Hypothalamus (tissue), 51 donors: ENCODE measurements around the gene KIAA1191.
"Not testable (repeated sequence)": the region's sequence is repeated elsewhere in the genome, so short reads cannot be mapped to it uniquely, and the experiment has no call there.

Source experiments
- DNase-seq, 51 donors: peaks; one replicate each; lab custom pipeline; 2025; lab: John Stamatoyannopoulos, UW

KIAA1191 gene, protein sequence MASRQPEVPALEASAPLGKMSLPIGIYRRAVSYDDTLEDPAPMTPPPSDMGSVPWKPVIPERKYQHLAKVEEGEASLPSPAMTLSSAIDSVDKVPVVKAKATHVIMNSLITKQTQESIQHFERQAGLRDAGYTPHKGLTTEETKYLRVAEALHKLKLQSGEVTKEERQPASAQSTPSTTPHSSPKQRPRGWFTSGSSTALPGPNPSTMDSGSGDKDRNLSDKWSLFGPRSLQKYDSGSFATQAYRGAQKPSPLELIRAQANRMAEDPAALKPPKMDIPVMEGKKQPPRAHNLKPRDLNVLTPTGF

DNA sequence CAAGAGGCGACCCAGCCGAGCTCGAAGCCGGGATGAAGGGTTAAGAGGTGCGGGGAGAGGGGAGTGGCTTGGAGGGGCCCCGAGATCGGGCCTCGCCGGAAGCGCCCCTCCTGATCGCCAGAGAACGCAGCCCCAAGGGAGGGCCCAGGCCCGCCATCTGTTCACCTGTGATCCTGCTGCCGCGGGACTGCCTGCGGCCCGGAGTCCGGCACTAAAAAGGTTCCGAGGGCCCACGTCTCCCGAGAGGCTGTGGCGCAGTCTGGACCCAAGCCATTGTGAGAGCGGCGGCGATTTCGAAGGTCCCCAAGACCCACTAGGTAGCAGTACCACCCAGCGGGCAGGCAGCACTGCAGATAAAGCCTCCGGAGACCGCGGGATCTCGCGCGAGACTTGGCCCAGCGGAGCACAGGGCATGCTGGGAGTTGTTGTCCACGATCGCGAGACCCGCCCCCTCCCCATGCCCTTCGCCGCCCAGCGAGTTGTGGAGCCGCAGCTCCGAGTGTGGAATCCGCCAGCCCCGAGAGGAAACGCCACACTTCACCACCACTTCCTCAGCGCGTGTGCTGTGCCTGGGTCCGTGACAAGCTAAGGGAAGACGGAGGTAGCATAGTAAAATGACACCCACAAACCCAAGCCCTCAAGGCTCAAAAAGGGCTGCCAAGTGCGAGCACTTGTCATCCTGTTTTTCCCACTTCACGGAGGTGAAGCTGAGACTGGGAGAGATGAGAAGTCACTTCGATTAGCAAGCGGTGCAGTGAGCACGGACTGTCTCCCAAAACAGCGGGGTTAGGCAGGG is at the start of gene KIAA1191:
KIAA1191 (minus strand) TSS at position 328 of the 796 bp plus-strand sequence. CDS start 2,256 bp downstream, outside the sequence.
- peak; percentile 17 to 97 (median 88) for DNase-seq

DNA sequence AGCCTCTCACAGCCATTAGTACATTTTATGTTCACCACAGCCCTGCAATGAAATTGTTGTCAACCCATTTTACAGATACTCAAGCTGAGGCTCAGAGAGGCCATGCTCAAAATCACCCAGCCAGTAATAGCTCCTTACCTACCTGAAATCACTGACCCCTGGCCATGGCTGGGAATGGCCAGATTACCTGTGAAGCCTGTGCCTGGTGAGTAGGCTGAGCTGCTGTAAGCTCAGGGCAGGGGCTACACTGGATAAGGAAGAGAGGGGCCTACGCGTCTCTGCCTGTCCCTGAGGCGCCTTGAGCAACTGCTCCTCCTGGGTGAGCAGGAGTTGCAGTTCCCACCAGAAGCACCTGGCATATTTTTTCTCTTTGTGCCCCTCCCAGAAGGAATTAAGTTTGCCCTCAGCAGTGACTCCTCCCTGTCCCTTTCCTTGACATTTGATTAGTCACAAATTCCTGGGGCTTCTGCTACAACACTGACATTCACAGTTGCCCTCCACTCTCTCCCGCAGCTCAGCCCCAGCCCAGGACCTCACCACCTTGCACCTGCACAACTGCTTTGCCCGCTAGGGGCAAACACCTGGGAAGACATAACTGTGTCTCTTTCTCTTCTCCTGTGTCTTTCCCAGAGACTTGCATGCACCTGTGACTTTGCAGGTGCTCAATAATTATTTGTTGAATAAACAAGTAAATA is 49.1 kb upstream of the KIAA1191 start:
- DNase-seq: no peak

DNA sequence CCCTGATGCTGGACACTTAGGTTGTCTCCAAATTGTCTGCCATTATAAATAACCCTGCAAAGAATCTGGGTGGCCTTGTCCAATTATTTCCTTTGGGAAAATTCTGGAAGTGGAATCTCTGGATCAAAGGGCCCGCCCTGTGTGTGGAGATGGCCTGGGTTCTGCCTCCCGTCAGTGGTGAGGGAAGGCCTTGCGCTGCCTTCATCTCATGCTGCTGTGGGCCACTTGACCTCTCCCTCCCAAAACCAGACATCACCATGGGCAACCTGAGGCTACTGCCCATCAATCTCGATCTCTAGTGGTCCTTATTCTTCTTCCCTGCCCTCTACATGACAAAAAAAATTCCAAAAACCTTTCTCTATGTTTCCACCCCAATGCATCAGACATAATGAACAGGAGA is 48.2 kb upstream of the KIAA1191 start:
- DNase-seq: no peak

DNA sequence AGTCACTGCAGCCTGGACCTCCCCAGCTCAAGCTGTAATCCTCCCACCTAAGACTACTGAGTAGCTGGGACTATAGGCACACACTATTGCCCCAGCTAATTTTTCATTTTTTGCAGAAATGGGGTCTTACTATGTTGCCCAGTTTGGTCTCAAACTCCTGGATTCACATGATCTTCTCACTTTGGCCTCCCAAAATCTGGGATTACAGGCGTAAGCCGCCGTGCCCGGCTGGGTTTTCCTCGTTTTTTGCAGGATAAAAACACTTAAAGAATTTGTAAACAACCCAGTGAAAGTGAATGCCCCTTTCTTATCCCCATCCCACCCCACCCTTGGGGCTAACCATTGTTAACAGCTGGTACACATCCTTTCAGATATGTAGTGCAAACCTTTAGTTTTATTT is 47.0 kb upstream of the KIAA1191 start:
- DNase-seq: no peak

DNA sequence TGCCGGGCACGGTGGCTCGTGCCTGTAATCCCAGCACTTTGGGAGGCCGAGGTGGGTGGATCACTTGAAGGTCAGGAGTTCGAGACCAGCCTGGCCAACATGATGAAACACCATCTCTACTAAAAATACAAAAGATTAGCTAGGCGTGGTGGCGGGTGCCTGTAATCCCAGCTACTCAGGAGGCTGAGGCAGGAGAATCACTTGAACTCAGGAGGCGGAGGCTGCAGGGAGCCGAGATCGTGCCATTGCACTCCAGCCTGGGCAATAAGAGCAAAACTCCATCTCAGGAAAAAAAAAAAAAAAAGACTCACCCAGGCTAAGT is 46.6 kb upstream of the KIAA1191 start:
- not testable (repeated sequence) for DNase-seq

DNA sequence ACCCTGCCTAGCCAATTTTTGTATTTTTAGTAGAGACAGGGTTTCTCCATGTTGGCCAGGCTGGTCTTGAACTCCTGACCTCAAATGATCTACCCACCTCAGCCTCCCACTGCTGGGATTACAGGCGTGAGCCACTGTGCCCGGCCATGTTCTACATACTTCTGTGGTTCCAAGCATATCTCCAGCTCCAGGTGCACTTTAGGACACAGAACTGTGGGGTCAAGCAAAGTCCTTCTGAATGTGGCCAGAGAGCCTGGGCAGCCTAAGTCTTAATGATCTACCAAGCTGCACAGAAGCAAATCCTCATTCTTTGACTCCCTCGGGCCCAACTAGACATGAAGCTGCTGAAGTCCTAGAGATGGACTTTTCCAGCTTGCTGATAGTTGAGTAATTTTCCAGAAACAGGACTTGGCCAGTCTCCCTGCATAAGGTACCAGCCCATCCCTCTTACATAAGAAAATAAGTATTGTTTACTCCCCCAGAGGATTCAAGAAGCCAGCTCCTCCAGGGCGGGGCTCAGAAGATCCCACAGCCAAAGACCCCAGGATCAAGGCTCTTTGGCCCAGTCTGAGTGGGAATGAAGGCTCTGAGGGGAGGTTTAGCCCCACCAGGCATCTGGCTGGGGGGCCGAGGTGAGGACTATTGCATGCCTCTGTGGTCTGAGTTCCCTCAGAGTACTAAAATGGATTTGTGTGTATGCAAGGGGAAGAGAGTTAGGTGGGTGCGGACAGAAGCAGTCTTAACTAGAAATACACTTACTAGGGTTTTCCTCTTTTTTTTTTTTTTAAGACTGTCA is 46.1 kb upstream of the KIAA1191 start:
- DNase-seq: no peak

DNA sequence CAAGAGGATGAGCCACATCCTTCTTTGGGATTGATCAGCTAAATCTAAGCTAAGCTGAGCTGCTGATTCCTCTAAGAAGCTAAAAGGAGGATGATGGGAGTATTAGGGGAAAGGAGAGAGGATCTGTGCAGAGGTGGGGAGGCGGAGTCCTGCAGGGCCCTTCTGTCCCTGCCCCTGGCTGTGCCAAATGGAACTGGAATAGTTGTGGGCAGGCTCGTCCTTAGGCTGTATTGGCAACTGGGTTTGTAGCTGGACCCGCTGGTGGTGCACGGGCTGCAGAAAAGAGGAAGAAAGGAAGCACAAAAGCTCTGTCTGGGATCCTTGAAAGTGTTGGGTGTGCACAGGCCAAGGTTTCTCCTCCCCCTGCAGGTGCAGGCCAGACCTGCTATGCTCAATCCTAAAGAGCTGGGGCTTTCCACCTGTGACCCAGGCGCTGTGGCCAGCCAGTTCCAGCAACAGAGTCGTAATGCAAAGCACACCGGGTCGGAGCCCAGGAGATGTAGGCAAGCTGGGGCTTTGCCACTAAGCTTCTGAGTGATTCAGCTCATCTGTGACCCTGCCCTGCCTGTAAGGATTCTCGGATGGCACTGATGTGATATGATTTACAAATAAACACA is 45.0 kb upstream of the KIAA1191 start:
- no peak for DNase-seq

DNA sequence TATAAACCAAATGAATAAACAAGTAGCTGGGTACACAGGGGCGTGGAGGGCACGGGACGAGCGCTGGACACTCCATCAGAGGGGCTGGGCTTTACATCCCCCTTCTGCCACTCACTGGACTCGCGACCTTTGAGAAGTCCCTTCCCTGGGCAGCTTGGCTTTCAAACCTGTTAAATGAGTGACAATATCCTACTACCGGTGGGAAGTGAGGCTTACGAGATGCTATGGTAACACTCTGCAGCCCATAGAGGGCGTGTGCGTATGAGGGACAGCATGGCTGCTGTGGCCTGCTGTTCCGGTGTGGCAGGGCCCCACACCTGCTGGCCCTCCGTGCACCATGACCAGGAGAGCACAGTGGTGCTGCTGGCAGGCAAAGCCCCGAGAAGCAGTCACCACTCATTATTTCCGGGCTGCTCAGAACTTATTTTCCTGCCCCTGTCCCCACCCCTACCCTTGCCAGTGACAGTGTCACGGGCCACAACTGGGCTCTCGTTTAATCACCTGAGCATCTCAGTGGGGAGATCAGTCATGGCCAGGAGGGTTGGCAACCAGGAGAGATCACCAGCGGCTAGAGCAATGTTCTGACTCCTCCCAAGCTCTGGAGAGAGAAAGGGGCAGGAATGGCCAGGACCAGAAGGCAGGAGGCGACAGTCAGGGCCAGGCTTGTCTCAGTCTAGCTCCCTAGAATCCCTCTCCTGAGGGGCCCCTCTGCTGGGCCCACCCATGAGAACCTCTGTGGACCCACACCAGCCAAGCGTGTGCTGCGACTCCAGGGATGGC is 44.3 kb upstream of the KIAA1191 start:
- DNase-seq: no peak

DNA sequence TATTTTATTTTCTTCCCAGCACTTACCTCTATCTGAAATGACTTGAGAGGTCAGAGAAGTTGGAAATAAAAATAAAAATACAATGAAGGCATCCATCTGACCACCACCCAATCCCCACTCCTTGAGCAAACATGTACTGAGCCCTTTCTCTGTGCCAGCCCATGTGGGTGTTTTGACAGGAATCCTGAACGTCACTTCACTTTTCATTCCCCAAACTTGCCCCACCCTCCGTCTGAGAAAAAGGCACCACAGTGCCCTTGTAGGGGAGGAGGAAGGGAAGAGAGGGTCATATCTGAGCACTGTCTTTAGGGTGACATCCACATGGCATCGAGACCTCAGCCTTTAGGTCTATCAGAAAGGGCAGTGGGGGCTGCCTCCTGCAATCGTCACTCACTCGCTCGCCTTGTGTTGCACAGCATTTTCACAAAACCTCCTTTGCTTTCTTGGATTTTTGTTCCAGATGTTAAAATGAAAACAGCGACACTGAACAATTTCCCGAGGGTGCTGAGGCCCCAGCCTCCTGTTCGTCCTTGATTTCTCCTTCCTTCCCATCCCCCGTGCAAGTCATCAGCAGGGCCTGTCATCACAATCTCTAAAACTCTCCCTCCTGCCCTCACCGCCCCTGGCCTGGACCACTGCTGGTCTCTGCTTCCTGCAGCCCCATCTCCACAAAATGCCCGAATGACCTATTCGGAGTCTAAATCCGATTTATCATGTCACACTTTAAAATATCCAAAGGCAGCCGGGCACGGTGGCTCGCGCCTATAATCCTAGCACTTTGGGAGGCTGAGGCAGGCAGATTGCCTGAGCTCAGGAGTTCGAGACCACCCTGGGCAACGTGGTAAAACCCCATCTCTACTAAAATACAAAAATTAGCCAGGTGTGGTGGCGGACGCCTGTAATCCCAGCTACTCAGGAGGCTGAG is 40.0 kb upstream of the KIAA1191 start:
- DNase-seq: no peak

DNA sequence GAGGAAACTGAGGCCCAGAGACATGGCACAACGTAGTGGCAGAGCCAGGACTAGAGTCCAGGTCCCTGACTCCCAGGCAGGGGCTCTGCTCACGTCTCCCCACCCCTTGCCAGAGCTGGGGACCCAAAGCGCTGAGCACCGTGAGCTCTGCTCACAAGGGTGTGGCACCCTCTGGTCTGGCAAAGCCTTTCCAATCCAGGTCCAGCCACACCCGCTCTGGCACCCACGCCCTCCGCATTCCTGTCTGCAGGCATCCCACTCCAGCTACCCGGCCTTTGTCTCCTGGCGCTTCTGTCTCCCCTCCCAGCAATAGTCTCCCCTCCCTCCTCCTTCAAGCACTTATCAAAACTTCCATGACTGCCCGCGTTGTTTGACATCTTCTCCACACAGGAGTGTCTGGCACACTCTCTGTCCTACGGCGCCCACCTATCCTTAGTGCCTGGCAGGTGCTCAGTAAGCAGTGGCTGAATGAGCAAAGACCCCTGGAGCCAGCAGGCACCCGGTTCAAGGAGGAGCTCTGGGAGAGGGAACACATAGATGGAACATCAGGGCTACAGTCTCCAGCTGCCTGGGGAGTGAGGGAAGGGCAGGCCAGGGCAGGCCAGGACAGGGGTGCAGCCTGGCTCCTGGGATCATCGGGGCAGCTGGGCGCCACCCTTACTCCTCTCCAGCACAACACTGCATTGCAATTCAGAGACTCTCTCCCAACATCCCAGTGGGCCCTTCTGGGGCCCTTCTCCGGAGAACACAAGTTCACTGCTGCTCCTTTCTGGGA is 39.0 kb upstream of the KIAA1191 start:
- no peak for DNase-seq

DNA sequence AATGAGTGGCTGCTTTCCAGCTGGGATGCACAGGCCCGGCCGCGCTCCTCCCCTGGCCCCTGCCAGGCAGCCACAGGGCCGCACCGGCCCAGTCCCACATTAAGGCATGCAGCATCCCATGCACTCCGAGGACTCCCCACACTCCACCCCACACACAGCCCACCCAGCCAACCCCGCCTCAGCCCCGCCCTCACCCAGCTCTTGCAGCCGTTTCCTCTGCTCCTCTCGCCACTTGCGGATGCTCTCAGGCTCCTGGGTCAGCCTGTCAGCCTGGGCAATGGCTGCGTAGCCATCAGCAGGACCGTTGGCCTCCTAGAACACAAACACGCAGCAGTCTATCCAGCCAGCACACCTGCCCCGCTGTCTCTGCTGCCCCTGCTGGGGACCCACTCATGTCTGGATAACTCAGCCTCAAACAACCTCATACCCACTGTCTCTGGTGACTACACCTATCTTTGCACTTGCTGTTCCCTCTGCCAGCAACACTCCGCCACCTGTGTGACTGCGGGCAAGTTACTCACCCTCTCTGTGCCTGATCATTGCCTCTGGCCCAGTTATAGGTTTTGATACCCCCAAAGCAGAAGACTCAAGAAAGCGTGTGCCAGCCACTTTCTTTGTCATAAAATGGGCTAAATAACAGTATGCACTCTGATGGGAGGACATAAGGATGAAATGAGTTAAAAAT is 36.3 kb upstream of the KIAA1191 start:
- DNase-seq: no peak

DNA sequence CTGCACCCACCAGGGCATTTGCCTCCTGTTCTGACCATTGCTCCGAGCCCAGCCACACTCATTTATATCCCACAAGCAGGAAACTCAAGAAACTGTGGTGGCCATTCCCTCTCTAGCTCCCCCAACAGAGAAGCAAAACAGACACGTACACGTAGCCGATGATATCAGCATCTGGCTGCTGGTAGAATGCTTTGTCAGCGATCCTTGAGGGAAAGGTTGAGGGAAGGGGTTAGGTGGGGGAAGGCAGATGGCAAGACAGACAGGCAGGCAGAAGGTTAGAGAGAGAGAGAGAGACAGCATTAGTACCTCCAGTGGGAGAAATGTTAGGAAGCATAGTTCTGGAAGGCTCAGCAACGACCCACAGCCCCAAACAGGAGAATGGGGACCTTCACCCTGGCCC is 34.8 kb upstream of the KIAA1191 start:
- DNase-seq: no peak

DNA sequence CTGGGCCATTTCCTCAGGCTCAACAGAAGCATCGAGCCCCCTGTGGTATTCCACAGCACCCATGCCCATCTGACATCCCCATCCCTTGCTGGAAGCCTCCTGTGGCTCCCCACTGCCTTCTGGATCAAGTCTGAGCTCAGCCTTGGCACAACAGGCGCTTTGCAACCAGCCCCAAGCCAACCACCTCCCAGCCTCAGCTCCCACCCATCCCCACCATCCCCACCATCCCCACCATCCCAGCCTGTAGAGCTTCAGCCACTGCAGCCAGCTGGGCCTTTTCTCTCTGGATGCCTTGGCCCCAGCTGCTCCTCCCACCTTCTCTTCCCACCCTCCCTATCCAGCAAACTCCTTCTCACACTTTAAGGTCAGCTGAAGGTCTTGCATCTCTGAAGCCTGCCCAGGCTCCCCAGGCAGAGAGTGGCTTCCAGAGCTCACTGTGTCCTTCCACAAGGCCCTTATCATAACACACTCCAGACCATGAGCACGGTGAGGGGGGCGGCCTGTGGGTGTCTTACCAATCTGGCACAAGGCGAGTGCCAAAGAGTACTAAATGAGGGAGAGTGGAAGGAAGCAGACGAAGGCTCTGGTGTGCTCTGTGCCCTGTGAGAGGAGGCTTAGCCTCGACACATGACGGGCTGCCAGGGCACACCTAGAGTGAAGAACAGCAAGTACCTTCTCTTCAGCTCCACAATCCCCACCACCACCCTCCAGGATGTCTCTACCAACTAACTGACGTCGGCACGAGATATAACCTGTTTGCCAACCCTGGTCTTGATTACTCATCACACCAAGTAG is 33.5 kb upstream of the KIAA1191 start:
- DNase-seq: no peak

DNA sequence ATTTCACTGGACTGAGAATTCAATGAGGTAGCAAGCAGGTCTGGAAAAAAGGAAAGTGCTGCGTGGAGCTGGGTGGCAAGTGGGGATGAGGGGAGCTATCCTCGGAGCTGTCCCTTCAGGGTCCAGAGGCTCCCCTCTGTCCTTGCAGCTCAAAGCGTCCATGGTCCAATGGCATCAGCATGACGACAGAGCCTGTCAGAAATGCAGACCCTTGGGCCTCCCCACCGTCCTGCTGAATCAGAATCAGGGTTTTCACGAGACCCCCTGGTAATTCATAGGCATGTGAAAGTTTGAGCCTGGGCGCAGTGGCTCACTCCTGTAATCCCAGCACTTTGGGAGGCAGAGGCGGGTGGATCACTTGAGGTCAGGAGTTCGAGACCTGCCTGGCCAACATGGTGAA is 32.5 kb upstream of the KIAA1191 start:
- no peak for DNase-seq

DNA sequence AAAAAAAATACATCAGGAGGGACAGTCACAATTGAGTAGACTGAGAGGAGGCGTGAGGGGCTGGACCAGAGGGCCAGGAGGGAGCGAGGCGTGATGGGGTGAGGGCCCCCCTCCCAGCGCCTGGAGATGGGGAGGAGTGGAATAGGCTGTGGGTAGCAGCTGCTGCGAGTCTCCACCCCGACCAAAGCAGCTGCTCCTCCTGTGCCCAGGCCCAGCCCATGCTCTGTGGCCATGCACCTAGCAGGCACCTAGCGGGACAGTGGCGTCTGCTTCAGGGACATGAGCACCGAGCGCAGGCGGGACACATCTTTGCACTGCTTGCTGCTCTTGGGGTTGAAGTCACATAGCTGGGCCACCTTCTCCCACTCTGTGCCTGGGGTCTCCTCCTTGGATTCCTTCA is 31.0 kb upstream of the KIAA1191 start:
- no peak for DNase-seq

DNA sequence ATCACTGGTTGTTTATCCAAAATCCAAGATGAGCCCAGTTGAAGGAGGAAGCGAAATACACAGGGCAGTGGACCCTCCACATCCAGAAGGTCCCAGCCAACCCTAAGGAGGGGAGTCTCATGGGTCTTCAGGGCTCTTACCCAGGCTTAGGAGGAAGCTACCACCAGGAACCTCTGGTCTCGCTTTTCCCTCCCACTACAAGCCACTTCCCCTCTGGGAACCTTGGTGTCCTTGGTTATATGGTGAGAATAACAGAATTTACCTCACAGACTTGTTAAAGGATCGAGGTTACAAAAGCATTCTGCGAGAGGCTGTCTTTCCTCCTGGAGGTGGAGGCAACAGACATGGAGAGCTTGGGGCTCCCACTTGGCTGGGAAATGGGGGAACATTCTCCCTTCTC is 30.4 kb upstream of the KIAA1191 start:
- DNase-seq: no peak
